GM21737 (cell line): ENCODE measurements around the gene C7orf57.
A peak's percentile ranks its signal among the peaks of the same experiment; 100 is the strongest.
"Not testable (repeated sequence)": the region's sequence is repeated elsewhere in the genome, so short reads cannot be mapped to it uniquely, and the experiment has no call there.

ENCODE experiments used
- ATAC-seq: cut with Tn5 transposase; IDR thresholded peaks from one replicate; pipeline ENCODE4 v1.9.1; 2021; ENCODE audit warnings: mild to moderate bottlenecking, moderate library complexity; ENCODE audit not compliant: unreplicated experiment

Gene C7orf57

GRCh38 chr7:48035301-48035966 is at the start of gene C7orf57:
C7orf57 (plus strand) TSS chr7:48035543; CDS start chr7:48036309, 766 bp downstream.
- ATAC-seq, result peak; percentile 100

GRCh38 chr7:47988496-47989386 is 46.6 kb upstream of the C7orf57 start:
- no peak for ATAC-seq

GRCh38 chr7:47989607-47990400 is 45.5 kb upstream of the C7orf57 start:
- ATAC-seq, result not testable (repeated sequence)

- no peak for ATAC-seq
Observed at GRCh38 chr7:47990592-47990991, 44.8 kb upstream of the C7orf57 start.

GRCh38 chr7:47991270-47991669 is 44.1 kb upstream of the C7orf57 start:
- ATAC-seq, result no peak

- ATAC-seq, result peak; percentile 99
Observed at GRCh38 chr7:47991741-47992311, 43.5 kb upstream of the C7orf57 start.

GRCh38 chr7:47992446-47992845 is 42.9 kb upstream of the C7orf57 start:
- ATAC-seq, result no peak

GRCh38 chr7:47999413-47999812 is 35.9 kb upstream of the C7orf57 start:
- no peak for ATAC-seq

- not testable (repeated sequence) for ATAC-seq
Observed at GRCh38 chr7:48000164-48000563, 35.2 kb upstream of the C7orf57 start.

GRCh38 chr7:48004032-48004431 is 31.3 kb upstream of the C7orf57 start:
- ATAC-seq, result no peak

- no peak for ATAC-seq
Observed at GRCh38 chr7:48004638-48005037, 30.7 kb upstream of the C7orf57 start.

- ATAC-seq, result no peak
Observed at GRCh38 chr7:48006866-48007265, 28.5 kb upstream of the C7orf57 start.

- no peak for ATAC-seq
Observed at GRCh38 chr7:48009257-48009656, 26.1 kb upstream of the C7orf57 start.

GRCh38 chr7:48009954-48010353 is 25.4 kb upstream of the C7orf57 start:
- ATAC-seq, result no peak

- ATAC-seq, result no peak
Observed at GRCh38 chr7:48011323-48011722, 24.0 kb upstream of the C7orf57 start.

- ATAC-seq, result no peak
Observed at GRCh38 chr7:48011951-48012350, 23.4 kb upstream of the C7orf57 start.

GRCh38 chr7:48016641-48017040 is 18.7 kb upstream of the C7orf57 start:
- ATAC-seq, result no peak

- ATAC-seq, result no peak
Observed at GRCh38 chr7:48017674-48018073, 17.7 kb upstream of the C7orf57 start.

GRCh38 chr7:48025624-48026023 is 9.7 kb upstream of the C7orf57 start:
- ATAC-seq, result no peak

GRCh38 chr7:48028938-48029337 is 6.4 kb upstream of the C7orf57 start, which contains the start of gene SUN3:
SUN3 (minus strand) TSS chr7:48029107; CDS start chr7:48028938, 169 bp downstream.
- no peak for ATAC-seq

GRCh38 chr7:48031111-48031510 is 4.2 kb upstream of the C7orf57 start:
- ATAC-seq, result no peak
